ENCODE measurements around the gene CALML6.
A peak's percentile ranks its signal among the peaks of the same experiment; 100 is the strongest.

CALML6 gene

GRCh38 chr1:1895456-1896336, 19.4 kb upstream of the CALML6 start:
- no peaks in the 10 kb centered on the region for H4K20me1 ChIP-seq (ENCODE audit: insufficient read depth, low read length, poor library complexity, severe bottlenecking)
- H3K27me3 ChIP-seq (ENCODE audit: insufficient read depth, low read length, poor library complexity, severe bottlenecking), result no peaks in the 10 kb centered on the region
- H3F3A ChIP-seq (ENCODE audit: low read depth), result no peaks in the 10 kb centered on the region
- H3K9ac ChIP-seq (ENCODE audit: low read depth, low read length, poor library complexity, severe bottlenecking), result peak overlapping the region; percentile 7
- H3K4me2 ChIP-seq (ENCODE audit: low read depth, low read length, poor library complexity, severe bottlenecking), result peak overlapping the region; percentile 35
- no peaks in the 10 kb centered on the region for H3K9me3 ChIP-seq (ENCODE audit: insufficient read depth, low read depth, low read length)
- no peak overlapping the region for H2AFZ ChIP-seq (ENCODE audit: low read length)
- H3K36me3 ChIP-seq (ENCODE audit: insufficient read depth, low read length), result no peaks in the 10 kb centered on the region
- TF ChIP-seq CTCF (conservative IDR thresholded peaks at IDR 0.05; ENCODE audit: low read length) (no peak), EZH2phosphoT487 (IDR thresholded peaks at IDR 0.05; ENCODE audit: borderline replicate concordance) (no peak)
- H3K4me3 ChIP-seq (ENCODE audit: low read length, poor library complexity, severe bottlenecking), result no peak overlapping the region
- no peaks in the 10 kb centered on the region for H3K9me2 ChIP-seq (replicated peaks; ENCODE audit: low read depth, low read length)
- peaks cover 64% of the 10 kb centered on the region for H3K4me1 ChIP-seq (ENCODE audit: insufficient read depth, low read length, poor library complexity, severe bottlenecking)
- H3K79me2 ChIP-seq (ENCODE audit: insufficient read depth, low read length), result peaks cover 19% of the 10 kb centered on the region

- TF ChIP-seq CTCF (conservative IDR thresholded peaks at IDR 0.05; ENCODE audit: low read length) (no peak), EZH2phosphoT487 (IDR thresholded peaks at IDR 0.05; ENCODE audit: borderline replicate concordance) (no peak)
- no peaks in the 10 kb centered on the region for H4K20me1 ChIP-seq (ENCODE audit: insufficient read depth, low read length, poor library complexity, severe bottlenecking)
- no peaks in the 10 kb centered on the region for H3F3A ChIP-seq (ENCODE audit: low read depth)
- peak overlapping the region; percentile 69 for H3K9ac ChIP-seq (ENCODE audit: low read depth, low read length, poor library complexity, severe bottlenecking)
- no peaks in the 10 kb centered on the region for H3K36me3 ChIP-seq (ENCODE audit: insufficient read depth, low read length)
- H3K27me3 ChIP-seq (ENCODE audit: insufficient read depth, low read length, poor library complexity, severe bottlenecking), result no peaks in the 10 kb centered on the region
- H3K9me3 ChIP-seq (ENCODE audit: insufficient read depth, low read depth, low read length), result no peaks in the 10 kb centered on the region
- H3K9me2 ChIP-seq (replicated peaks; ENCODE audit: low read depth, low read length), result no peaks in the 10 kb centered on the region
- no peak overlapping the region for H2AFZ ChIP-seq (ENCODE audit: low read length)
- no peak overlapping the region for H3K4me3 ChIP-seq (ENCODE audit: low read length, poor library complexity, severe bottlenecking)
- H3K79me2 ChIP-seq (ENCODE audit: insufficient read depth, low read length), result peaks cover 2% of the 10 kb centered on the region; the same call in 1 of the 2 replicates
- H3K4me1 ChIP-seq (ENCODE audit: insufficient read depth, low read length, poor library complexity, severe bottlenecking), result peaks cover 63% of the 10 kb centered on the region
- H3K4me2 ChIP-seq (ENCODE audit: low read depth, low read length, poor library complexity, severe bottlenecking), result no peak overlapping the region
These were observed 16.7 kb upstream of the CALML6 start for GRCh38 chr1:1898246-1898933.

GRCh38 chr1:1899266-1899966, 15.6 kb upstream of the CALML6 start:
- TF ChIP-seq EZH2phosphoT487 (IDR thresholded peaks at IDR 0.05; ENCODE audit: borderline replicate concordance) (no peak), CTCF (conservative IDR thresholded peaks at IDR 0.05; ENCODE audit: low read length) (peak; percentile 65)
- peak overlapping the region; percentile 51 for H3K4me3 ChIP-seq (ENCODE audit: low read length, poor library complexity, severe bottlenecking)
- peak overlapping the region; percentile 69 for H3K9ac ChIP-seq (ENCODE audit: low read depth, low read length, poor library complexity, severe bottlenecking)

More at GRCh38 chr1:1899266-1899966, 15.6 kb upstream of the CALML6 start:
- Histone ChIP-seq H3K9me3 (ENCODE audit: insufficient read depth, low read depth, low read length) (no peaks in the 10 kb centered on the region), H2AFZ (ENCODE audit: low read length) (peak overlapping the region; percentile 55), H3F3A (ENCODE audit: low read depth) (no peaks in the 10 kb centered on the region), H3K9me2 (replicated peaks; ENCODE audit: low read depth, low read length) (no peaks in the 10 kb centered on the region), H4K20me1 (ENCODE audit: insufficient read depth, low read length, poor library complexity, severe bottlenecking) (no peaks in the 10 kb centered on the region), H3K27me3 (ENCODE audit: insufficient read depth, low read length, poor library complexity, severe bottlenecking) (no peaks in the 10 kb centered on the region), H3K4me1 (ENCODE audit: insufficient read depth, low read length, poor library complexity, severe bottlenecking) (peaks cover 55% of the 10 kb centered on the region), H3K36me3 (ENCODE audit: insufficient read depth, low read length) (no peaks in the 10 kb centered on the region), H3K79me2 (ENCODE audit: insufficient read depth, low read length) (no peaks in the 10 kb centered on the region), H3K4me2 (ENCODE audit: low read depth, low read length, poor library complexity, severe bottlenecking) (peak overlapping the region; percentile 75)
